ENCODE data around the gene HCK. TPM values are rescaled to one million over a fixed set of nuclear protein-coding genes. Genes with fewer than 3 reads are reported as not detected.
"Not testable (repeated sequence)": the region's sequence is repeated elsewhere in the genome, so short reads cannot be mapped to it uniquely, and the experiment has no call there.

HCK gene
- total RNA-seq, 1 experiment from 2014 or later, result not detected

- TF ChIP-seq CTCF (conservative IDR thresholded peaks at IDR 0.05) (no peak), EZH2 (IDR thresholded peaks at IDR 0.05; ENCODE audit: low read depth) (no peak)
- H3K36me3 ChIP-seq (ENCODE audit: low read depth), result no peaks in the 10 kb centered on the region
- H3K27me3 ChIP-seq (ENCODE audit: insufficient read depth, low read depth), result peaks cover 65% of the 10 kb centered on the region
- intact Hi-C loops (cut with micrococcal nuclease; ENCODE audit: unreplicated experiment), result loop anchor here (5.0 kb wide), 2 partner anchors 59 to 81 kb away; partner anchors contain the start of gene PDRG1
- ChIA-PET CTCF (interaction anchor here (0.6 kb wide), 1 partner anchor 153 kb away, joined by 3 read pairs; no protein-coding TSS in a partner anchor), POLR2A (ENCODE audit: unreplicated experiment) (no interaction called here)
- no peaks in the 10 kb centered on the region for H3K79me2 ChIP-seq (ENCODE audit: low read depth)
- no TSS peak for BruUV-seq (replicated peaks)
- no peaks in the 10 kb centered on the region for H3K9me2 ChIP-seq (ENCODE audit: insufficient read depth)
- no peaks in the 10 kb centered on the region for H3K9me3 ChIP-seq (ENCODE audit: insufficient read depth, low read depth)
- no peak overlapping the region for H3K4me2 ChIP-seq
- no peak overlapping the region for H2AFZ ChIP-seq
- no peaks in the 10 kb centered on the region for H3K4me1 ChIP-seq (replicated peaks; ENCODE audit: insufficient read depth)
- no peak overlapping the region for H3K4me3 ChIP-seq
- no peak overlapping the region for H3K27ac ChIP-seq
- no peaks in the 10 kb centered on the region for H3F3A ChIP-seq (ENCODE audit: insufficient read depth, low read depth)
- no peak for DNase-seq
- no peaks in the 10 kb centered on the region for H4K20me1 ChIP-seq (ENCODE audit: insufficient read depth)
Observed at GRCh38 chr20:32033316-32033715, 18.7 kb upstream of the HCK start.

GRCh38 chr20:32033721-32034120 lies 18.3 kb upstream of the HCK start:
- H4K20me1 ChIP-seq (ENCODE audit: insufficient read depth); POLR2A ChIA-PET (ENCODE audit: unreplicated experiment); H3K4me3 ChIP-seq; H3K4me2 ChIP-seq; H3K9me2 ChIP-seq (ENCODE audit: insufficient read depth); H3K27ac ChIP-seq; BruUV-seq (replicated peaks); H3F3A ChIP-seq (ENCODE audit: insufficient read depth, low read depth); CTCF ChIA-PET; H3K36me3 ChIP-seq (ENCODE audit: low read depth); H3K9me3 ChIP-seq (ENCODE audit: insufficient read depth, low read depth); H3K4me1 ChIP-seq (replicated peaks; ENCODE audit: insufficient read depth); DNase-seq; H2AFZ ChIP-seq; H3K79me2 ChIP-seq (ENCODE audit: low read depth): not testable (repeated sequence)
- intact Hi-C loops (cut with micrococcal nuclease; ENCODE audit: unreplicated experiment), result loop anchor here (5.0 kb wide), 2 partner anchors 59 to 81 kb away; partner anchors contain the start of gene PDRG1
- peaks cover 66% of the 10 kb centered on the region for H3K27me3 ChIP-seq (ENCODE audit: insufficient read depth, low read depth)

- no peaks in the 10 kb centered on the region for H3K36me3 ChIP-seq (ENCODE audit: low read depth)
- ChIA-PET POLR2A (ENCODE audit: unreplicated experiment) (no interaction called here), CTCF (interaction anchor here (0.6 kb wide), 1 partner anchor 77 kb away, joined by 10 read pairs; no protein-coding TSS in a partner anchor)
- TF ChIP-seq EZH2 (IDR thresholded peaks at IDR 0.05; ENCODE audit: low read depth) (no peak), CTCF (conservative IDR thresholded peaks at IDR 0.05) (no peak)
- H3F3A ChIP-seq (ENCODE audit: insufficient read depth, low read depth), result no peaks in the 10 kb centered on the region
- H3K79me2 ChIP-seq (ENCODE audit: low read depth), result no peaks in the 10 kb centered on the region
- no peaks in the 10 kb centered on the region for H3K9me3 ChIP-seq (ENCODE audit: insufficient read depth, low read depth)
- no peak for DNase-seq
- no peak overlapping the region for H2AFZ ChIP-seq
- intact Hi-C loops (cut with micrococcal nuclease; ENCODE audit: unreplicated experiment), result loop anchor here (5.0 kb wide), 2 partner anchors 57 to 83 kb away; partner anchors contain the start of gene PDRG1
- BruUV-seq (replicated peaks), result no TSS peak
- H3K27ac ChIP-seq, result no peak overlapping the region
- H3K9me2 ChIP-seq (ENCODE audit: insufficient read depth), result no peaks in the 10 kb centered on the region
- H3K27me3 ChIP-seq (ENCODE audit: insufficient read depth, low read depth), result peaks cover 68% of the 10 kb centered on the region
- H3K4me3 ChIP-seq, result no peak overlapping the region
- no peak overlapping the region for H3K4me2 ChIP-seq
- no peaks in the 10 kb centered on the region for H4K20me1 ChIP-seq (ENCODE audit: insufficient read depth)
- no peaks in the 10 kb centered on the region for H3K4me1 ChIP-seq (replicated peaks; ENCODE audit: insufficient read depth)
Observed at GRCh38 chr20:32034581-32035425, 17.2 kb upstream of the HCK start.
